ENCODE results near the gene LDLRAD4.

Gene LDLRAD4

GRCh38 chr18:13232086-13232917 is 13.7 kb downstream of the LDLRAD4 start:
- no peak for DNase-seq

- no peak for DNase-seq
These were observed 14.6 kb downstream of the LDLRAD4 start for GRCh38 chr18:13232971-13233786.

- no peak for DNase-seq
These were observed 15.5 kb downstream of the LDLRAD4 start for GRCh38 chr18:13233787-13234783.

- no peak for DNase-seq
These were observed 16.9 kb downstream of the LDLRAD4 start for GRCh38 chr18:13235421-13235831.

GRCh38 chr18:13235981-13236380 is 17.4 kb downstream of the LDLRAD4 start:
- DNase-seq, result no peak

- DNase-seq, result no peak
These were observed 17.9 kb downstream of the LDLRAD4 start for GRCh38 chr18:13236411-13236810.

- DNase-seq, result no peak
These were observed 18.5 kb downstream of the LDLRAD4 start for GRCh38 chr18:13237073-13237472.

GRCh38 chr18:13237641-13238040 is 19.1 kb downstream of the LDLRAD4 start:
- DNase-seq, result no peak

GRCh38 chr18:13239171-13239956 is 20.8 kb downstream of the LDLRAD4 start:
- DNase-seq, result no peak

- DNase-seq, result no peak
These were observed 21.6 kb downstream of the LDLRAD4 start for GRCh38 chr18:13240060-13240725.

GRCh38 chr18:13241083-13241892 is 22.7 kb downstream of the LDLRAD4 start:
- no peak for DNase-seq

GRCh38 chr18:13241893-13242175 is 23.3 kb downstream of the LDLRAD4 start:
- DNase-seq, result no peak

- no peak for DNase-seq
These were observed 24.2 kb downstream of the LDLRAD4 start for GRCh38 chr18:13242797-13243196.

- DNase-seq, result no peak
These were observed 24.8 kb downstream of the LDLRAD4 start for GRCh38 chr18:13243363-13243762.

- DNase-seq, result no peak
These were observed 25.6 kb downstream of the LDLRAD4 start for GRCh38 chr18:13244135-13244534.

- DNase-seq, result no peak
These were observed 27.0 kb downstream of the LDLRAD4 start for GRCh38 chr18:13245481-13246000.

- DNase-seq, result no peak
These were observed 27.6 kb downstream of the LDLRAD4 start for GRCh38 chr18:13246121-13246520.

GRCh38 chr18:13246591-13246990 is 28.0 kb downstream of the LDLRAD4 start:
- DNase-seq, result no peak

GRCh38 chr18:13247506-13247905 is 28.9 kb downstream of the LDLRAD4 start:
- no peak for DNase-seq

GRCh38 chr18:13252686-13253410 is 34.3 kb downstream of the LDLRAD4 start:
- no peak for DNase-seq

All from stimulated activated CD4-positive, alpha-beta T cell treated with anti-CD3 and anti-CD28 coated beads, Interleukin-1b, Interleukin-23, amount 100 ng/mL, for 48 hours (primary cell).